Calu3 (cell line): ENCODE results near the gene CNKSR3. TPM values are rescaled to one million over a fixed set of nuclear protein-coding genes. Genes with fewer than 3 reads are reported as not detected.
"Not testable (repeated sequence)": the region's sequence is repeated elsewhere in the genome, so short reads cannot be mapped to it uniquely, and the experiment has no call there.

Experiments used
- BruUV-seq: library from RNA; stranded (reverse); fragments of 400-500 nt; replicated peaks from 2 replicates; lab custom pipeline; 2021; lab: Mats Ljungman, UMichigan
- CTCF ChIA-PET: fragments of 300-600 bp; sonication (Branson Sonifier 250); formaldehyde crosslinking; loops from one replicate; lab custom pipeline; 2022; ENCODE audit warnings: antibody characterized with exemption; lab: Charles Lee
- DNase-seq: peaks from one replicate; pipeline ENCODE4 v3.0.0; 2022
- H3K27ac Mint-ChIP-seq: one replicate; pipeline ENCODE4 v1.8.0; 2022; ENCODE audit warnings: mixed read lengths; ENCODE audit not compliant: unreplicated experiment
- H3K27me3 Mint-ChIP-seq: one replicate; pipeline ENCODE4 v1.8.0; 2022; ENCODE audit warnings: mixed read lengths; ENCODE audit not compliant: unreplicated experiment
- H3K36me3 Mint-ChIP-seq: one replicate; pipeline ENCODE4 v1.8.0; 2022; ENCODE audit warnings: mild to moderate bottlenecking, moderate library complexity, mixed read lengths; ENCODE audit not compliant: insufficient read depth, unreplicated experiment
- H3K4me1 Mint-ChIP-seq: one replicate; pipeline ENCODE4 v1.8.0; 2022; ENCODE audit warnings: mild to moderate bottlenecking, low read depth, mixed read lengths; ENCODE audit not compliant: unreplicated experiment
- H3K4me3 Mint-ChIP-seq: one replicate; pipeline ENCODE4 v1.8.0; 2022; ENCODE audit warnings: mild to moderate bottlenecking, low read depth, moderate library complexity, mixed read lengths; ENCODE audit not compliant: unreplicated experiment
- H3K9me3 Mint-ChIP-seq: one replicate; pipeline ENCODE4 v1.8.0; 2022; ENCODE audit warnings: low read depth, mixed read lengths; ENCODE audit not compliant: unreplicated experiment
- intact Hi-C: fragments of 100-400 bp; cut with micrococcal nuclease; formaldehyde crosslinking; loops from one replicate; pipeline ENCODE4 v1.10.0; 2022; ENCODE audit not compliant: unreplicated experiment
- total RNA-seq: library from RNA; stranded (reverse); gene quantifications from 2 replicates; pipeline ENCODE4 v1.2.3, GENCODE V29; 2022
- TF ChIP-seq, protein P1 (sequence below): fragments of 200-600 bp; IDR thresholded peaks from one replicate; pipeline ENCODE4 v1.8.0; 2022; ENCODE audit warnings: antibody characterized with exemption; ENCODE audit not compliant: unreplicated experiment

Gene CNKSR3
- total RNA-seq, 1 experiment from 2014 or later: 4.0 TPM

GRCh38 chr6:154520280-154520679, 9.8 kb upstream of the CNKSR3 start:
- BruUV-seq: no TSS peak
- H3K36me3 Mint-ChIP-seq: no peaks in the 10 kb centered on the region
- no peaks in the 10 kb centered on the region for H3K27me3 Mint-ChIP-seq
- H3K9me3 Mint-ChIP-seq: no peaks in the 10 kb centered on the region
- no peak overlapping the region for H3K4me3 Mint-ChIP-seq
- TF ChIP-seq, protein P1, sequence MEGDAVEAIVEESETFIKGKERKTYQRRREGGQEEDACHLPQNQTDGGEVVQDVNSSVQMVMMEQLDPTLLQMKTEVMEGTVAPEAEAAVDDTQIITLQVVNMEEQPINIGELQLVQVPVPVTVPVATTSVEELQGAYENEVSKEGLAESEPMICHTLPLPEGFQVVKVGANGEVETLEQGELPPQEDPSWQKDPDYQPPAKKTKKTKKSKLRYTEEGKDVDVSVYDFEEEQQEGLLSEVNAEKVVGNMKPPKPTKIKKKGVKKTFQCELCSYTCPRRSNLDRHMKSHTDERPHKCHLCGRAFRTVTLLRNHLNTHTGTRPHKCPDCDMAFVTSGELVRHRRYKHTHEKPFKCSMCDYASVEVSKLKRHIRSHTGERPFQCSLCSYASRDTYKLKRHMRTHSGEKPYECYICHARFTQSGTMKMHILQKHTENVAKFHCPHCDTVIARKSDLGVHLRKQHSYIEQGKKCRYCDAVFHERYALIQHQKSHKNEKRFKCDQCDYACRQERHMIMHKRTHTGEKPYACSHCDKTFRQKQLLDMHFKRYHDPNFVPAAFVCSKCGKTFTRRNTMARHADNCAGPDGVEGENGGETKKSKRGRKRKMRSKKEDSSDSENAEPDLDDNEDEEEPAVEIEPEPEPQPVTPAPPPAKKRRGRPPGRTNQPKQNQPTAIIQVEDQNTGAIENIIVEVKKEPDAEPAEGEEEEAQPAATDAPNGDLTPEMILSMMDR: no peak
- no peak overlapping the region for H3K27ac Mint-ChIP-seq
- intact Hi-C loops: no loop called here
- H3K4me1 Mint-ChIP-seq: peaks cover 9% of the 10 kb centered on the region
- CTCF ChIA-PET: no interaction called here
- DNase-seq: no peak

GRCh38 chr6:154518396-154518795, 7.9 kb upstream of the CNKSR3 start:
- Mint-ChIP-seq H3K4me1 (peaks cover 9% of the 10 kb centered on the region), H3K9me3 (no peaks in the 10 kb centered on the region), H3K27me3 (no peaks in the 10 kb centered on the region), H3K36me3 (no peaks in the 10 kb centered on the region), H3K27ac (no peak overlapping the region), H3K4me3 (no peak overlapping the region)
- intact Hi-C loops: no loop called here
- DNase-seq: no peak
- BruUV-seq: no TSS peak
- CTCF ChIA-PET: no interaction called here
- TF ChIP-seq, protein P1: no peak

DNA sequence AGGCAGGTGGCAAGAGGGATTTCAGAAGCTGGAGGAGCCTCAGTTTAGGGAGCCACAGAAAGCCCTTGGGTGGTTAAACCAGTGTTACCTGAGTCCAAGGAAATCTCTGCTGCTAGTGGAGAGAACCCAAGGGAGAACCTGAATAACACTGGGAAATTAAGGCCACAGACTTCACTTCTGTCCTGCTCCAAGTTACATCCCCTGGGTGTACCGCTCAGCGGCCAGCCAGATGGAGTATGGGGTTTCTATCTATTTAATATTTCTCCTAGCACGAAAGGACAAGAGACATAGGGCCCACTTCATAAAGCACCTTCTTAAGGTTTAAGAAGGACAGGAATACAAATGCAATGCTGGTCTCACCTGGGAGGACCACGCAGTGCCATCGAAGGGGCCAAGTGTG, 5.8 kb upstream of the CNKSR3 start:
- peaks cover 9% of the 10 kb centered on the region for H3K36me3 Mint-ChIP-seq
- peaks cover 18% of the 10 kb centered on the region for H3K4me1 Mint-ChIP-seq
- DNase-seq: no peak
- H3K27me3 Mint-ChIP-seq: no peaks in the 10 kb centered on the region
- intact Hi-C loops: no loop called here
- H3K4me3 Mint-ChIP-seq: no peak overlapping the region
- H3K27ac Mint-ChIP-seq: no peak overlapping the region
- CTCF ChIA-PET: no interaction called here
- no peaks in the 10 kb centered on the region for H3K9me3 Mint-ChIP-seq
- TF ChIP-seq, protein P1: no peak
- no TSS peak for BruUV-seq

- CTCF ChIA-PET: no interaction called here
- intact Hi-C loops: no loop called here
These were observed 5.3 kb upstream of the CNKSR3 start for GRCh38 chr6:154515826-154516225.

DNA sequence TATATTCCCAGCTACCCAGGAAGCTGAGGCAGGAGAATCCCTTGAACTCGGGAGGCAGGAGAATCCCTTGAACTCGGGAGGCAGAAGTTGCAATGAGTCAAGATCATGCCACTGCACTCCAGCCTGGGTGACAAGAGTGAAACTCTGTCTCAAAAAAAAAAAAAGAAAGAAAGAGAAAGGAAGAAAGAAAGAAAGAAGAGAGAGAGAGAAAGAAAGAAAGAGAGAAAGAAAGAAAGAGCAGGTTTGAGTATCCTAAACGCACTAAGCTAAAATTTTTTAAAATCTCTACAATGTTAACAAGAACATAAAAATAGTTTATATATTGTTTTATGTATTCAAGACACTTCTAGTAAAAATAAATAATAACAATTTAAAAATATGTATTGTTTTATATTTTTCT, 4.6 kb upstream of the CNKSR3 start:
- CTCF ChIA-PET, BruUV-seq, intact Hi-C loops, H3K4me3 Mint-ChIP-seq, H3K27me3 Mint-ChIP-seq, H3K9me3 Mint-ChIP-seq, H3K27ac Mint-ChIP-seq, DNase-seq: not testable (repeated sequence)
- Mint-ChIP-seq H3K36me3 (peaks cover 21% of the 10 kb centered on the region), H3K4me1 (peaks cover 16% of the 10 kb centered on the region)

More at GRCh38 chr6:154515826-154516225, 5.3 kb upstream of the CNKSR3 start:
- no peak overlapping the region for H3K27ac Mint-ChIP-seq
- DNase-seq: no peak
- H3K9me3 Mint-ChIP-seq: no peaks in the 10 kb centered on the region
- H3K4me1 Mint-ChIP-seq: peaks cover 18% of the 10 kb centered on the region
- H3K36me3 Mint-ChIP-seq: peaks cover 13% of the 10 kb centered on the region
- TF ChIP-seq, protein P1: no peak
- H3K4me3 Mint-ChIP-seq: no peak overlapping the region
- H3K27me3 Mint-ChIP-seq: no peaks in the 10 kb centered on the region
- no TSS peak for BruUV-seq
